Measurements from ENCODE around the gene GALNTL6. TPM values are rescaled to one million over a fixed set of nuclear protein-coding genes. Genes with fewer than 3 reads are reported as not detected.

GALNTL6 gene
- total and polyA plus RNA-seq, 2 of the 4 experiments (the other 2 are of a cell fraction): under 0.01 TPM; not detected in 1

DNA sequence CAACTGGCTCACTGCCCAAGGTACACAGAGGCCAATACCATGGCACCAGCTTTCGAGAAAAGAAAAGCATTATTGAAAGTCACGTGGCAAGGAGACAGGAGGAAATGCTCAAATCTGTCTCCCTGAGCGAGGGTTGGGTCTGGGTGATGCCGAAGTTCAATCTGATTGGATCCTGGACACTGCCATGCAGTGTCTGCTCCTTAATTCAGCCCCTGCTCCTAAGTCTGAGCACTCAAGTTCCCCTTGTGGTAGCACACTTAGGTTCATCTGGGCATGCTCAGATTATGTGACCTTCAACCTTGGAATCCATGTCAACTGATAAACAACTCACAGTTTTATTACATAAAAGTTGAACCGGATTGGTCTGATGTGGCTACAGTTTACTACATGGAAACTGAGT, 842.9 kb downstream of the GALNTL6 start:
- no TSS peak for BruUV-seq (replicated peaks)
- peaks cover 2% of the 10 kb centered on the region for H3K9me3 ChIP-seq (ENCODE audit: control insufficient read depth, insufficient read depth, low read length)
- no peaks in the 10 kb centered on the region for H3K36me3 ChIP-seq (ENCODE audit: control insufficient read depth, insufficient read depth, low read length)
- H2BK20ac ChIP-seq (ENCODE audit: low read depth, low read length): no peak overlapping the region
- no peak overlapping the region for H2AK9ac ChIP-seq (replicated peaks; ENCODE audit: low read depth, low read length, poor library complexity)
- ATAC-seq (ENCODE audit: low read depth) (no peak), DNase-seq (no peak)
- no peak overlapping the region for H2BK120ac ChIP-seq (ENCODE audit: low read depth, low read length)
- H3K9ac ChIP-seq (ENCODE audit: low read depth, low read length): no peak overlapping the region
- no peaks in the 10 kb centered on the region for H3K4me1 ChIP-seq (ENCODE audit: control insufficient read depth, insufficient read depth, low read length)
- H4K8ac ChIP-seq (ENCODE audit: low read depth in 2 of 2, low read length in 2 of 2): no peak overlapping the region
- no peak overlapping the region for H2AK5ac ChIP-seq (ENCODE audit: low read depth, low read length)
- no peak overlapping the region for H3K27ac ChIP-seq (ENCODE audit: insufficient read depth, low read length)
- in situ Hi-C loops (cut with MboI; ENCODE audit: low sequenced_read_pairs) (no loop called here), intact Hi-C loops (cut with micrococcal nuclease) (no loop called here), dilution Hi-C loops (cut with HindIII; ENCODE audit: low sequenced_read_pairs, unreplicated experiment) (no loop called here)
- no peaks in the 10 kb centered on the region for H3K27me3 ChIP-seq (ENCODE audit: control insufficient read depth, insufficient read depth, low read length)
- no peak overlapping the region for H3K4me2 ChIP-seq (ENCODE audit: low read depth, low read length)
- WGBS, 2 experiments (ENCODE audit: extremely low coverage in 2 of 2, insufficient read length in 1 of 2): 62% methylated on average over 2 of the region's 5 CpGs; no CpG with 5 or more reads in 1 of the 2 experiments
- H3K79me1 ChIP-seq (ENCODE audit: low read depth in 1 of 2, low read length in 2 of 2): no peaks in the 10 kb centered on the region
- no peak overlapping the region for H3K18ac ChIP-seq (ENCODE audit: low read depth, low read length)
- TF ChIP-seq CEBPB (IDR thresholded peaks at IDR 0.05; ENCODE audit: low read depth, low read length) (no peak), MAZ (IDR thresholded peaks at IDR 0.05; ENCODE audit: borderline replicate concordance, low read depth, low read length) (no peak), NFE2L2 (IDR thresholded peaks at IDR 0.05; ENCODE audit: low read depth, low read length) (no peak), RAD21 (IDR thresholded peaks at IDR 0.05; ENCODE audit: low read length) (no peak), BHLHE40 (IDR thresholded peaks at IDR 0.05; ENCODE audit: low read depth, low read length) (no peak), SMC3 (IDR thresholded peaks at IDR 0.05; ENCODE audit: low read depth, low read length) (no peak), FOS (IDR thresholded peaks at IDR 0.05; ENCODE audit: low read depth, low read length) (no peak), RCOR1 (IDR thresholded peaks at IDR 0.05; ENCODE audit: insufficient replicate concordance, low read length) (no peak), MAFK (IDR thresholded peaks at IDR 0.05; ENCODE audit: low read depth, low read length) (no peak)
- TF ChIP-seq, protein P1, sequence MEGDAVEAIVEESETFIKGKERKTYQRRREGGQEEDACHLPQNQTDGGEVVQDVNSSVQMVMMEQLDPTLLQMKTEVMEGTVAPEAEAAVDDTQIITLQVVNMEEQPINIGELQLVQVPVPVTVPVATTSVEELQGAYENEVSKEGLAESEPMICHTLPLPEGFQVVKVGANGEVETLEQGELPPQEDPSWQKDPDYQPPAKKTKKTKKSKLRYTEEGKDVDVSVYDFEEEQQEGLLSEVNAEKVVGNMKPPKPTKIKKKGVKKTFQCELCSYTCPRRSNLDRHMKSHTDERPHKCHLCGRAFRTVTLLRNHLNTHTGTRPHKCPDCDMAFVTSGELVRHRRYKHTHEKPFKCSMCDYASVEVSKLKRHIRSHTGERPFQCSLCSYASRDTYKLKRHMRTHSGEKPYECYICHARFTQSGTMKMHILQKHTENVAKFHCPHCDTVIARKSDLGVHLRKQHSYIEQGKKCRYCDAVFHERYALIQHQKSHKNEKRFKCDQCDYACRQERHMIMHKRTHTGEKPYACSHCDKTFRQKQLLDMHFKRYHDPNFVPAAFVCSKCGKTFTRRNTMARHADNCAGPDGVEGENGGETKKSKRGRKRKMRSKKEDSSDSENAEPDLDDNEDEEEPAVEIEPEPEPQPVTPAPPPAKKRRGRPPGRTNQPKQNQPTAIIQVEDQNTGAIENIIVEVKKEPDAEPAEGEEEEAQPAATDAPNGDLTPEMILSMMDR (conservative IDR thresholded peaks at IDR 0.05; ENCODE audit: low read depth, low read length): no peak
- TF ChIP-seq, protein P2, sequence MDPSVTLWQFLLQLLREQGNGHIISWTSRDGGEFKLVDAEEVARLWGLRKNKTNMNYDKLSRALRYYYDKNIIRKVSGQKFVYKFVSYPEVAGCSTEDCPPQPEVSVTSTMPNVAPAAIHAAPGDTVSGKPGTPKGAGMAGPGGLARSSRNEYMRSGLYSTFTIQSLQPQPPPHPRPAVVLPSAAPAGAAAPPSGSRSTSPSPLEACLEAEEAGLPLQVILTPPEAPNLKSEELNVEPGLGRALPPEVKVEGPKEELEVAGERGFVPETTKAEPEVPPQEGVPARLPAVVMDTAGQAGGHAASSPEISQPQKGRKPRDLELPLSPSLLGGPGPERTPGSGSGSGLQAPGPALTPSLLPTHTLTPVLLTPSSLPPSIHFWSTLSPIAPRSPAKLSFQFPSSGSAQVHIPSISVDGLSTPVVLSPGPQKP (IDR thresholded peaks at IDR 0.05; ENCODE audit: borderline replicate concordance, low read depth, low read length): no peak
- no peak overlapping the region for H3K56ac ChIP-seq (ENCODE audit: extremely low read depth, insufficient read depth, low read length)
- H2BK15ac ChIP-seq (ENCODE audit: low read depth, low read length): no peak overlapping the region
- no peak overlapping the region for H3K4me3 ChIP-seq (ENCODE audit: insufficient read depth, low read depth, low read length)
- no peak overlapping the region for H4K5ac ChIP-seq (ENCODE audit: low read depth, low read length)
- H3K14ac ChIP-seq (replicated peaks; ENCODE audit: low read depth, low read length): no peak overlapping the region
- no peaks in the 10 kb centered on the region for H4K20me1 ChIP-seq (ENCODE audit: insufficient read depth, low read length)
- no peaks in the 10 kb centered on the region for H3K9me1 ChIP-seq (ENCODE audit: insufficient read depth, low read length)
- no peak overlapping the region for H3K23ac ChIP-seq (ENCODE audit: low read depth, low read length)
- no peak overlapping the region for H3K4ac ChIP-seq (ENCODE audit: low read depth, low read length)
- POLR2A ChIA-PET (ENCODE audit: unreplicated experiment): no interaction called here
- CTCF ChIA-PET: no interaction called here
- no peak overlapping the region for H2AFZ ChIP-seq (replicated peaks; ENCODE audit: low read length, poor library complexity)
- no peak overlapping the region for H2BK5ac ChIP-seq (ENCODE audit: low read depth, low read length, poor library complexity, severe bottlenecking)
- no peak overlapping the region for H4K91ac ChIP-seq (ENCODE audit: insufficient read depth, low read depth, low read length)
